Fibroblast of lung (primary cell): Measurements from ENCODE around the gene MIPOL1. TPM values are rescaled to one million over a fixed set of nuclear protein-coding genes. Genes with fewer than 3 reads are reported as not detected.
A peak's percentile ranks its signal among the peaks of the same experiment; 100 is the strongest.

Experiments used
- DNase-seq, 2 donors: peaks; one replicate each; pipeline versions ENCODE4 v3.0.0 to v3.0.0-alpha.2; 2010; ENCODE audit warnings: low read depth in 2 of 2
- H2AFZ ChIP-seq: 2 replicates; pipeline ENCODE4 v1.5.1; 2012; ENCODE audit warnings: low read length, control low read depth, inconsistent platforms
- H3K27ac ChIP-seq: 2 replicates; pipeline ENCODE4 v1.5.1; 2011; ENCODE audit warnings: low read length, control low read depth; ENCODE audit not compliant: insufficient read depth
- H3K27me3 ChIP-seq: 2 replicates; pipeline ENCODE4 v1.5.1; 2011; ENCODE audit warnings: mild to moderate bottlenecking, low read length; ENCODE audit not compliant: control insufficient read depth, insufficient read depth
- H3K36me3 ChIP-seq: 2 replicates; pipeline ENCODE4 v1.5.1; 2011; ENCODE audit warnings: low read length; ENCODE audit not compliant: control insufficient read depth, insufficient read depth
- H3K4me1 ChIP-seq: 2 replicates; pipeline ENCODE4 v1.5.1; 2011; ENCODE audit warnings: low read length; ENCODE audit not compliant: control insufficient read depth, insufficient read depth; ENCODE audit errors: extremely low read depth
- H3K4me2 ChIP-seq: 2 replicates; pipeline ENCODE4 v1.5.1; 2011; ENCODE audit warnings: low read length, control low read depth; ENCODE audit not compliant: insufficient read depth; ENCODE audit errors: extremely low read depth
- H3K4me3 ChIP-seq, 4 experiments: fragments of 200-600 bp in 1 of 4; sonication (generic) in 1 of 4; replicated peaks in 1 of 4; 2 replicates each; pipeline ENCODE4 v1.5.1; 2011 to 2016; ENCODE audit warnings: low read length in 4 of 4, low read depth in 3 of 4, mild to moderate bottlenecking in 3 of 4, control low read depth in 2 of 4, inconsistent platforms in 1 of 4, mixed read lengths in 1 of 4; ENCODE audit not compliant: insufficient read depth in 1 of 4; ENCODE audit errors: control extremely low read depth in 1 of 4
- H3K79me2 ChIP-seq: 2 replicates; pipeline ENCODE4 v1.5.1; 2012; ENCODE audit warnings: mild to moderate bottlenecking, low read length, inconsistent platforms; ENCODE audit not compliant: control insufficient read depth, insufficient read depth
- H3K9ac ChIP-seq: 2 replicates; pipeline ENCODE4 v1.5.1; 2011; ENCODE audit warnings: mild to moderate bottlenecking, low read length, control low read depth; ENCODE audit not compliant: insufficient read depth
- H3K9me3 ChIP-seq: 2 replicates; pipeline ENCODE4 v1.5.1; 2012; ENCODE audit warnings: low read depth, low read length; ENCODE audit not compliant: control insufficient read depth, insufficient read depth
- H4K20me1 ChIP-seq: 2 replicates; pipeline ENCODE4 v1.5.1; 2011; ENCODE audit warnings: low read length; ENCODE audit not compliant: control insufficient read depth, insufficient read depth; ENCODE audit errors: extremely low read depth
- CTCF ChIP-seq, 2 donors: IDR thresholded peaks in 1 of 2; conservative IDR thresholded peaks in 1 of 2; 1 replicate in 1 of 2; 2 replicates in 1 of 2; pipeline ENCODE4 v1.5.1; 2011 to 2012; ENCODE audit warnings: low read length in 2 of 2, control low read depth in 1 of 2, inconsistent platforms in 1 of 2, low read depth in 1 of 2, mild to moderate bottlenecking in 1 of 2
- EZH2 ChIP-seq: IDR thresholded peaks from 2 replicates; pipeline ENCODE4 v1.5.1; 2012; ENCODE audit warnings: low read length, control low read depth, mild to moderate bottlenecking; ENCODE audit errors: missing control alignments
- polyA plus RNA-seq, 2 donors: library from polyadenylated mRNA; depleted of rRNA in 1 of 2; stranded (reverse) in 1 of 2; unstranded in 1 of 2; fragments of >200 nt; gene quantifications; 2 replicates each; pipeline ENCODE4 v1.2.1, GENCODE V29; 2011 to 2012; ENCODE audit warnings: missing spikeins in 1 of 2
- total RNA-seq: library from RNA; depleted of rRNA; stranded (reverse); fragments of >200 nt; gene quantifications from 2 replicates; pipeline ENCODE4 v1.2.1, GENCODE V29; 2014

The MIPOL1 gene
- total and polyA plus RNA-seq, 2 donors (not counting 1 experiment from before 2014, with no cell fraction given), result 6.4 to 8.6 TPM

GRCh38 chr14:37252434-37252833 lies 54.7 kb downstream of the MIPOL1 start:
- H3K27ac ChIP-seq, result no peak overlapping the region
- no peak overlapping the region for H3K4me3 ChIP-seq
- H3K36me3 ChIP-seq, result no peaks in the 10 kb centered on the region
- H3K79me2 ChIP-seq, result no peaks in the 10 kb centered on the region
- DNase-seq, result no peak
- H3K9me3 ChIP-seq, result no peaks in the 10 kb centered on the region
- TF ChIP-seq CTCF (conservative IDR thresholded peaks at IDR 0.05 in 1 of 2, IDR thresholded peaks at IDR 0.05 in 1 of 2; ENCODE audit: low read depth in 1 of 2, low read length in 2 of 2) (no peak), EZH2 (no peak)
- H3K4me1 ChIP-seq, result peaks cover 2% of the 10 kb centered on the region
- no peak overlapping the region for H2AFZ ChIP-seq
- H3K9ac ChIP-seq, result no peak overlapping the region
- no peak overlapping the region for H3K4me2 ChIP-seq
- no peaks in the 10 kb centered on the region for H3K27me3 ChIP-seq
- no peaks in the 10 kb centered on the region for H4K20me1 ChIP-seq

- Histone ChIP-seq H2AFZ (no peak overlapping the region), H3K4me1 (peaks cover 2% of the 10 kb centered on the region), H3K9ac (no peak overlapping the region), H3K9me3 (no peaks in the 10 kb centered on the region), H4K20me1 (no peaks in the 10 kb centered on the region), H3K36me3 (no peaks in the 10 kb centered on the region), H3K79me2 (no peaks in the 10 kb centered on the region), H3K4me2 (no peak overlapping the region), H3K27ac (no peak overlapping the region), H3K27me3 (no peaks in the 10 kb centered on the region), H3K4me3 (no peak overlapping the region)
- peak; percentile 64 to 76 for DNase-seq
- TF ChIP-seq CTCF (conservative IDR thresholded peaks at IDR 0.05 in 1 of 2, IDR thresholded peaks at IDR 0.05 in 1 of 2; ENCODE audit: low read depth in 1 of 2, low read length in 2 of 2), result no peak
- TF ChIP-seq EZH2, result no peak
Observed at GRCh38 chr14:37253905-37254304, 56.2 kb downstream of the MIPOL1 start.

GRCh38 chr14:37254411-37254947 lies 56.7 kb downstream of the MIPOL1 start:
- H3K4me1 ChIP-seq, result peaks cover 2% of the 10 kb centered on the region
- H2AFZ ChIP-seq, result no peak overlapping the region
- H4K20me1 ChIP-seq, result no peaks in the 10 kb centered on the region
- no peaks in the 10 kb centered on the region for H3K27me3 ChIP-seq
- H3K9me3 ChIP-seq, result no peaks in the 10 kb centered on the region
- H3K79me2 ChIP-seq, result no peaks in the 10 kb centered on the region
- H3K4me3 ChIP-seq, result no peak overlapping the region
- no peak overlapping the region for H3K4me2 ChIP-seq
- H3K9ac ChIP-seq, result no peak overlapping the region
- no peak for DNase-seq
- H3K27ac ChIP-seq, result no peak overlapping the region
- no peak for TF ChIP-seq EZH2
- H3K36me3 ChIP-seq, result no peaks in the 10 kb centered on the region
